Duodenal mucosa (tissue), 2 donors: ENCODE measurements around the gene RGS3.

Experiments
- H3K27ac ChIP-seq: one replicate; pipeline ENCODE4 v1.7.0; 2013; ENCODE audit warnings: low read depth, low read length
- H3K27me3 ChIP-seq, 2 donors: one replicate each; pipeline ENCODE4 v1.7.0; 2013; ENCODE audit warnings: low read length in 2 of 2, control low read depth in 1 of 2; ENCODE audit not compliant: insufficient read depth in 2 of 2, control insufficient read depth in 1 of 2
- H3K36me3 ChIP-seq, 2 donors: one replicate each; pipeline ENCODE4 v1.7.0; 2013; ENCODE audit warnings: low read length in 2 of 2, control low read depth in 1 of 2; ENCODE audit not compliant: insufficient read depth in 2 of 2, control insufficient read depth in 1 of 2
- H3K4me1 ChIP-seq, 2 donors: one replicate each; pipeline ENCODE4 v1.7.0; 2013; ENCODE audit warnings: low read length in 2 of 2, control low read depth in 1 of 2; ENCODE audit not compliant: insufficient read depth in 2 of 2, control insufficient read depth in 1 of 2
- H3K4me3 ChIP-seq, 2 donors: one replicate each; pipeline ENCODE4 v1.7.0; 2013; ENCODE audit warnings: low read length in 2 of 2, low read depth in 1 of 2
- H3K9ac ChIP-seq, 2 donors: one replicate each; pipeline ENCODE4 v1.7.0; 2013; ENCODE audit warnings: low read length in 2 of 2, low read depth in 1 of 2
- H3K9me3 ChIP-seq, 2 donors: one replicate each; pipeline ENCODE4 v1.7.0; 2013; ENCODE audit warnings: low read length in 2 of 2, control low read depth in 1 of 2; ENCODE audit not compliant: control insufficient read depth in 1 of 2

RGS3 gene

DNA sequence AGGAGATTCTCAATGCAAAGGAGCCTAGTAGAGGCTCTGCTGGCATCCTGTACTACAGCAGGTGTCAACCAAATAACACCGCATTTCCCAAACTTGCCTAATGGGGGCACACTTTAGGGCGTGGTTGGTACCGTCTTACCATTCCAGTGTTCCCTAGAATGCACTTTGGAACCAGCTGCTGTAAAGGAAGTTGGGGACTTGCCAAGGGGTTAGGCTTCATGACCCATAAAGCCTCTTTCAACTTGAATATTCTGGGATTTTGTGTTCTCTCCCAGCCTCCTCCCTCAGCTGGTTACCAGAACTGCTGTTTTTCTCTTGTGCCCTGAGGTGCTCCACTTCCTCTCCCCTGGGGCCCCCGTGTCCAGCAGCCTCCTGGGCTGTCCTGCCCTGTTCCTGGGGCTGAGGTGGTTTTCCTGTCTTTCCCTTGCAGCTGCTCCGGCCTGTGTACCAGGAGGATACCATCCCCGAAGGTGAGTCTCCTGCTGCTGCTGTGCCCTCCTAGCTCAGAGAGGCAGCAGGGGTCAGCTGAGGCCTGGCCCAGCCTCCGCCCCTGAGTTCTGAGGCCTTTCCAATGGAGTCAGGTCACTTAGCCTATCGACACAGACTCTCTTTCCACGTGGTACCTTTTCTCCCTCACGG, 44.7 kb downstream of the RGS3 start:
- Histone ChIP-seq H3K9me3 (no peaks in the 10 kb centered on the region), H3K4me1 (peaks cover 60 to 80% of the 10 kb centered on the region in 2 donors), H3K27ac (peak overlapping the region; percentile 48), H3K36me3 (peaks cover 0 to 2% of the 10 kb centered on the region in 2 donors), H3K9ac (peak overlapping the region; percentile 51 to 59), H3K4me3 (peak overlapping the region; percentile 50 to 51), H3K27me3 (no peaks in the 10 kb centered on the region)

DNA sequence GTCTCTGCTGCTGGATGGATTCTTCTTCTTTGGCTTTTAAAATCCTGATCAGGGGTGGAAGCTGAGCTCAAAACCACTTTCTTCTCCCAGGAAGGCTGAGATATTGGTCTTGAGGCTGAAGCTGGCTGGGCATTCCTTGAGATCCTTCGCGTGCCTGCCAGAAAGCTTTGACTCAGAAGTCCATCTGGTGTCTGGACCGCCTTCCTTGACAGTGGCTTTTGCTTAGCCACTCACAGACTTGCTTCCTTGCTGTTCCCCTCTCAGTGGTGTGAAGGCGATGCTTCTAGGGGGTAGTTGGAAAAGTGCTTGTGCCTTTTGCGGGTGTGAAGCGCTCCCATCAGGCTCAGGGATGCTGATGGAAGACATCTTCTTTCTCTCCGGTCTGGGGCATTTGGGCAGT, 45.9 kb downstream of the RGS3 start:
- no peaks in the 10 kb centered on the region for H3K27me3 ChIP-seq
- H3K27ac ChIP-seq = no peak overlapping the region
- peaks cover 52 to 77% of the 10 kb centered on the region in 2 donors for H3K4me1 ChIP-seq
- peak overlapping the region; percentile 16 to 57 for H3K4me3 ChIP-seq
- peaks cover 0 to 12% of the 10 kb centered on the region in 2 donors for H3K36me3 ChIP-seq
- H3K9me3 ChIP-seq = no peaks in the 10 kb centered on the region
- H3K9ac ChIP-seq = peak overlapping the region in 1 of 2 donors; percentile 36

DNA sequence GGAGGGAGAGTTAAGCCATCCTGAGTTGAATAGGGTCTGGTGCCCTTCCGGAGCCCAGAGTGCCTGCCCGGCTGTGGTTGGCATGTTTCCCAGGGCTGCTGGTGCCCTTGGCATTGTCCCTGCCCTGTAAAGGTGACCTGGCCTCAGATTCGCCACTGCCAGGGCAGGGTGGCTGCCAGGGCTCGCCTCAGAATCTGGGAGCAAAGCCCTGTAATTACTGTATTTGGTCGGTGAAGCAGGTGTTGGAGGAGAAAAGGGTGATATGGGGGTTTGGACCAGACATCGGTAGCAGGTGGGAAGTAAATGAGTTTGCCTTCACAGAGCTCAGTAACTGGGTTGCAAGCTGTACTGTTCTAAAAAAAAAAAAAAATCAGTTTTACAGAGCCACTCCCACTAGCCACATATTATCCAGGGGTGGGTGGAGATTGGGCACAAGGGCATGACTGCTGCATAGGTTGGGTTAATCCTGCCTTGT, 47.6 kb downstream of the RGS3 start:
- Histone ChIP-seq H3K36me3 (peaks cover 0 to 22% of the 10 kb centered on the region in 2 donors), H3K4me1 (peaks cover 40 to 71% of the 10 kb centered on the region in 2 donors), H3K4me3 (peak overlapping the region; percentile 10 to 49), H3K27me3 (no peaks in the 10 kb centered on the region), H3K9ac (peak overlapping the region; percentile 56 to 61), H3K27ac (peak overlapping the region; percentile 53), H3K9me3 (no peaks in the 10 kb centered on the region)

DNA sequence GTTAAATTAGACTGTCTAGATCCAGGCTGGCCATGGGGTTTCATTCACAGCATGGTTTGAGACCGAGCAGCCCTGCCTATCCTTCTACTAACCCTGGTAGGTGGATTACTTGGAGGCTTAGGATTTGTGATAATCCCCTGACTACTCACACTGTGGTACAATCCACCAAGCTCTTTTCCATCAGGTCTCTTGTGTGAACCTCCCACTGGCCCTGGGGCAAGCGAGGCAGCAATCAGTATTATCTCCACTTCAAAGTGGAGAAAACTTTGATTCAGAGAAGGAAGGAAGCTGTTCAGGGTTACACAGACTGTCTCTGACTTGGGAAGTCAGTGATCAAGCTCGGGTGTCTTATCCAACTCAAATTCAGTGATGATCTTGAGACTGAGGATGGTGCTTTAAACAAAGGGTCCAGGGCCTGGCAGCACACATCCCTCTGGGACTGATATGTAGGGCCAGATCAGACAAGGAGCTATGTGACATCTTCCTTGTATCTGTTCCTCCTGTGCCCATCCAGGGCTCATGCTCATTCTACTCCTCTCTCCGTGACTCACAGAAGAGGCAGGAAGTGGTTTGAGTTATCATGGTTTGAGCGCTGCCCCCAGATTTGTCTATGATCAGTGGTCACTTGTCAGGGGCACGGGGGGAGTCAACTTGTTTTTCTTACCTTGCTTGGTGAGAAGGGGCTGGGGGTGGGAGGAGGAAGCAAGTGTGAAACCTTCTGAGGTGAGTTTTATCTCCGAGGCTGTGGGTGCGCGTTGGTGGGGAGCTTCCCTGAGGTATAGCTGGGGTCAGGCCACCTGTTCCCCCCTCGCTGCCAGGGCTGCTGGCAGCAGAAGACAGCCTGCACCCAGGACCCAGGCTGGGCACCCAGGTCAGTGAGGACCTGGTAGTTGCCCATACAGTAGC, 48.6 kb downstream of the RGS3 start:
- peaks cover 0 to 26% of the 10 kb centered on the region in 2 donors for H3K36me3 ChIP-seq
- no peaks in the 10 kb centered on the region for H3K9me3 ChIP-seq
- H3K27ac ChIP-seq = no peak overlapping the region
- H3K4me1 ChIP-seq = peaks cover 46 to 74% of the 10 kb centered on the region in 2 donors
- H3K4me3 ChIP-seq = peak overlapping the region in 1 of 2 donors; percentile 26
- H3K9ac ChIP-seq = peak overlapping the region; percentile 56 to 61
- no peaks in the 10 kb centered on the region for H3K27me3 ChIP-seq

DNA sequence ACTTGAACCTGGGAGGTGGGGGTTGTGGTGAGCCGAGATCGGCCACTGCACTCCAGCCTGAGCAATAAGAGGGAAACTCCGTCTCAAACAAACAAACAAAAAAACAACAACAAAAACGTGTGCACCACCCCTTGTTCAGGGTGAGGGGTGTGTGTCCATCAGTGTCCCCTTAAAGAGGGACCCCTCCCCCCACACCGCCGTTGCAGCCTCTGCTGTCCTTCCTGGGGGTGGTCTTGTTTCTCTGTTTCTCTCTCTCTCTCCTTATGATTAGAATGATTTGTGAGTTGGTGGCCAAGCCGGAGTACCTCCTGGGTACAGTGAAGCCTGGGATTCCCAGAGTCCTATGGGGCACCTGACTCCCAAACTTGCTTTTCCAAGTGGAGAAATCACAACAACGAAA, 49.6 kb downstream of the RGS3 start:
- Histone ChIP-seq H3K27me3 (no peaks in the 10 kb centered on the region), H3K36me3 (peaks cover 0 to 30% of the 10 kb centered on the region in 2 donors), H3K4me3 (no peak overlapping the region), H3K27ac (no peak overlapping the region), H3K9ac (no peak overlapping the region), H3K9me3 (no peaks in the 10 kb centered on the region), H3K4me1 (peaks cover 46 to 72% of the 10 kb centered on the region in 2 donors)

DNA sequence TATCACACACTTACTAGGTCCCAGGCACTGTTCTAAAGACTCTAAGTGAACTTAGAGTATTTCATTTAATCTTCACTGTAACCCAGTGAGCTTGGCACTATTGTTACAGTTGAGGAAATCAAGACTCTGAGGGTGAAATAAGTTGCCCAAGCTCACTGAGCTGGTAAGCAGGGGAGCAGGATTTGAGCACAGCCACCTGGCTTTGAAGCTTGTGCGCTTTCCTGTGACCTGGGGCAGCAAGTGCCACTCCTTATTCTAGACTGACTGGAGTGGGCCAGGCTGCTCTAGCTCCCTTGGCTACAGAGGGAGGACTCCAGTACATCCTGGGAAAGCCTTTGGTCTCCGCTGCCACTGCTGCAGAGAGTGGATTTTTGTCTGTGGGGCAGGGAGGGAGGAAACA, 50.0 kb downstream of the RGS3 start:
- H3K9me3 ChIP-seq = no peaks in the 10 kb centered on the region
- no peak overlapping the region for H3K9ac ChIP-seq
- no peak overlapping the region for H3K27ac ChIP-seq
- no peak overlapping the region for H3K4me3 ChIP-seq
- H3K36me3 ChIP-seq = peaks cover 0 to 30% of the 10 kb centered on the region in 2 donors
- H3K4me1 ChIP-seq = peaks cover 46 to 72% of the 10 kb centered on the region in 2 donors
- H3K27me3 ChIP-seq = no peaks in the 10 kb centered on the region

DNA sequence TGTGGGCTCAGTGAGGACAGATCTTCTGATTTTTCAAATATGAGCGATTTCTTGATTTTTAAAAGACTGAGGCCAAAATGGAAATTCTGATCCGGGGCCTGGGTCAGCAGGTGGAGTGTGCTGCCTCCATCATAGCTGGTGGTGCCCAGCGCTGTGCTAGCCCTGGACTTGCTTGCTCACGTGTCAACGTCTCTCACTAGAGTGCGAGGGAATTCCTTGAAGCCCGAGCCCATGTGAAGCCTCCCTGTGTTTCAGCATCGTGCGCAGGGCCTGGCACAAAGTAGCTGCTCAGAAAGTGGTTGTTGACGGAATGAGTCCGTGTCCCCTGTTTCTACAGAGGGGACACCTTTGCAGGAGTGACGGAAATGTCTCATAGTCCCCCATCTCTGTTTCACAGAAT, 50.5 kb downstream of the RGS3 start:
- no peak overlapping the region for H3K9ac ChIP-seq

DNA sequence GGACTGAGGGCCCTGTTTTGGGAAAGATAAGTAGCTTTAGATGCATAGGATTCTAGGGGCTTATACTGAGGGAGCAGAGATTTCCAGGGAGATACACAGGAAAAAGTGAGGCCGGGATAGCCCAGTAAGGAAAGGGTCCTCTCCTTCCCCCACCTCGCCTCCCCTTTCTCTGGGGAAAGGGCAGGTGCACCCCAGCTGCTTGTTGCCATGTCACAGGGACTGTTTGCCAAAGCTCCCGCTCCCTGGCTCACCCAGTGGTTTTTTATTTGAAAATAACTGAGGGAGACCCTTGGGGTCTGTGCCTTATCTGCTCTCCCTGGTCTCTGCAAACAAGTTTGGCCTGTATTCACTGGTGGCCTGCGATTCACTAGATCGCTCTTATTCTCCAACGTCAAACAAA, 51.2 kb downstream of the RGS3 start:
- H3K36me3 ChIP-seq = peaks cover 0 to 35% of the 10 kb centered on the region in 2 donors
- H3K4me3 ChIP-seq = no peak overlapping the region
- H3K27ac ChIP-seq = no peak overlapping the region
- no peak overlapping the region for H3K9ac ChIP-seq
- H3K27me3 ChIP-seq = no peaks in the 10 kb centered on the region
- H3K4me1 ChIP-seq = peaks cover 54 to 74% of the 10 kb centered on the region in 2 donors
- H3K9me3 ChIP-seq = no peaks in the 10 kb centered on the region

More for the DNA sequence above, 50.5 kb downstream of the RGS3 start:
- Histone ChIP-seq H3K27ac (no peak overlapping the region), H3K4me3 (no peak overlapping the region), H3K27me3 (no peaks in the 10 kb centered on the region), H3K9me3 (no peaks in the 10 kb centered on the region), H3K4me1 (peaks cover 47 to 74% of the 10 kb centered on the region in 2 donors), H3K36me3 (peaks cover 0 to 35% of the 10 kb centered on the region in 2 donors)

DNA sequence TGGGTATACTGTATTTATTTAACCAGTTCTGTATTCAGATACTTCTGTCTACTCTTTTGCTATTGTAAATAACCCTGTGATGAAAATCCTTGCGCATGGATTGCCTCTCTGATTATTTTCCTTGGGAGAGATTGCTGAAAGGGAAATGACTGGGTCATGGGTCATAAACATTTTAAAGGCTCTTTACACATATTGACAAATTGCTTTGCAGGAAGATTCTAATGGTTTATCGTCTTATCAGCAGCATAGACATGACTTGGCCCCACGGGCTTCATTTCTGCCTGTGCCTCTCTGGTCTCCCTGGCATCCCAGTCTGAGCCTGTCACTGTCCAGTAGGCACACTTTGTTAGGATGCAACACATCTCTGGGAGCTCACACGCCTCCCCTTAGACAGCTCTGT, 52.3 kb downstream of the RGS3 start:
- peaks cover 0 to 35% of the 10 kb centered on the region in 2 donors for H3K36me3 ChIP-seq
- H3K27ac ChIP-seq = no peak overlapping the region
- H3K4me3 ChIP-seq = no peak overlapping the region
- no peak overlapping the region for H3K9ac ChIP-seq
- peaks cover 61 to 73% of the 10 kb centered on the region in 2 donors for H3K4me1 ChIP-seq
- H3K27me3 ChIP-seq = no peaks in the 10 kb centered on the region
- H3K9me3 ChIP-seq = no peaks in the 10 kb centered on the region
